GM12892 (cell line): ENCODE data around the gene DDI1.

ENCODE experiments used
- POLR2A ChIP-seq: IDR thresholded peaks from 2 replicates; pipeline ENCODE4 v1.6.1; 2011; ENCODE audit warnings: low read depth, low read length, control low read depth
- POLR2AphosphoS5 ChIP-seq: IDR thresholded peaks from 2 replicates; pipeline ENCODE4 v1.6.1; 2011; ENCODE audit warnings: low read depth, low read length, control low read depth

GRCh38 chr11:104051778-104052177, 15.3 kb downstream of the DDI1 start:
- TF ChIP-seq POLR2AphosphoS5 (no peak), POLR2A (no peak)
